Right lobe of liver (tissue), 4 donors: ENCODE results near the gene NFKB1.

Experiments
- POLR2A ChIP-seq: fragments of 450-650 bp; IDR thresholded peaks from one replicate; pipeline ENCODE4 v1.6.1; 2017; ENCODE audit warnings: antibody characterized with exemption, mild to moderate bottlenecking
- TF ChIP-seq, protein P1 (sequence below), 4 donors: fragments of 200-600 bp in 3 of 4; fragments of 450-650 bp in 1 of 4; IDR thresholded peaks; one replicate each; pipeline versions ENCODE4 v1.5.1 to v1.8.0; 2016 to 2022; ENCODE audit warnings: antibody characterized with exemption in 4 of 4, mild to moderate bottlenecking in 2 of 4
- donor health status: DM: no; HTN: no; CAD: no.
- donor health status: DM: no; HTN: no; CAD: no.
- donor health status: DM: no; HTN: yes; CAD: no.

DNA sequence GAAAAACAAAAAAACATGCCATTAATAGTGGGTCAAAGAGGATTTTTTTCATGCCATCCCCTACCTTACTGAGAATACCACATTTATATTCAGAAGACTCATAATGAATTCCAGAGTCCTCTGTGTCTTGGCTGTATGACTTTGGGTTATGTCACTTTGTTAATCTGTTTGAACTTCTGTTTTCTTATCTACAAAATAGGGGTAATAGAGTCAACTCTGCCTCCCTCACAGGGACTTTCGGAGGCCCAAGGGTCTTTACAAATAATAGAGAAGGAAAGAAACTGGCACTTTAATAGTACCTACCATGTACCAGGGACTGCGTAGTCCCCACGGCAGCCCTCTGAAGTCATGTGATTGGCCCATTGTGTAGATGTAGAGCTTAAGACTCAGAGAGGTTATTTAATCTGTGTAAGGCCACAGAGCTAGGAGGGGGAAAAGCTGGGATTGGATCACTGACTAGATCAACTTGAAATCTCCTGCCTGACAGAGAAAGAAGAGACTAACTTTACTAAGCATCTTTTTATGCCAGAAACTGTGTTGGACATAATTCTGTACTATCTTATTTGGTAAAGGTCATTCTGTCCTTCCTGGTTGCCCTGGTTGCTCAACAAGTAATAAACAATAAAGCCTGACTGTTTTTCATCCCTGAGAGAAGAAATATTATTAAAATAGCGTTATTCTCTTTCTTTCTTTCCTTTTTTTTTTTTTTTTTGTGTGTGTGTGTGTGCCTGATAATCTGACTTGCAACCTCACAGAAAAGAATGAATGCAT is 59.6 kb downstream of the NFKB1 start:
- TF ChIP-seq, protein P1, sequence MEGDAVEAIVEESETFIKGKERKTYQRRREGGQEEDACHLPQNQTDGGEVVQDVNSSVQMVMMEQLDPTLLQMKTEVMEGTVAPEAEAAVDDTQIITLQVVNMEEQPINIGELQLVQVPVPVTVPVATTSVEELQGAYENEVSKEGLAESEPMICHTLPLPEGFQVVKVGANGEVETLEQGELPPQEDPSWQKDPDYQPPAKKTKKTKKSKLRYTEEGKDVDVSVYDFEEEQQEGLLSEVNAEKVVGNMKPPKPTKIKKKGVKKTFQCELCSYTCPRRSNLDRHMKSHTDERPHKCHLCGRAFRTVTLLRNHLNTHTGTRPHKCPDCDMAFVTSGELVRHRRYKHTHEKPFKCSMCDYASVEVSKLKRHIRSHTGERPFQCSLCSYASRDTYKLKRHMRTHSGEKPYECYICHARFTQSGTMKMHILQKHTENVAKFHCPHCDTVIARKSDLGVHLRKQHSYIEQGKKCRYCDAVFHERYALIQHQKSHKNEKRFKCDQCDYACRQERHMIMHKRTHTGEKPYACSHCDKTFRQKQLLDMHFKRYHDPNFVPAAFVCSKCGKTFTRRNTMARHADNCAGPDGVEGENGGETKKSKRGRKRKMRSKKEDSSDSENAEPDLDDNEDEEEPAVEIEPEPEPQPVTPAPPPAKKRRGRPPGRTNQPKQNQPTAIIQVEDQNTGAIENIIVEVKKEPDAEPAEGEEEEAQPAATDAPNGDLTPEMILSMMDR (IDR thresholded peaks at IDR 0.05): no peak
- no peak for TF ChIP-seq POLR2A
